Fibroblast of villous mesenchyme (primary cell): ENCODE data around the gene ZNF334. TPM values are rescaled to one million over a fixed set of nuclear protein-coding genes. Genes with fewer than 3 reads are reported as not detected.

ENCODE experiments used
- DNase-seq: peaks from one replicate; pipeline ENCODE4 v3.0.0-alpha.2; 2010; ENCODE audit warnings: low read depth
- H3K4me3 ChIP-seq: 2 replicates; pipeline ENCODE4 v1.5.1; 2011; ENCODE audit warnings: low read depth, mild to moderate bottlenecking, low read length
- total RNA-seq: library from RNA; depleted of rRNA; stranded (reverse); fragments of >200 nt; gene quantifications from 2 replicates; pipeline ENCODE4 v1.2.3, GENCODE V29; 2012
- TF ChIP-seq, protein P1 (sequence below): IDR thresholded peaks from 2 replicates; pipeline ENCODE4 v1.5.1; 2012; ENCODE audit warnings: low read depth, mild to moderate bottlenecking, low read length; ENCODE audit not compliant: insufficient read depth

ZNF334 gene
- total RNA-seq, 1 donor = 2.6 TPM

DNA sequence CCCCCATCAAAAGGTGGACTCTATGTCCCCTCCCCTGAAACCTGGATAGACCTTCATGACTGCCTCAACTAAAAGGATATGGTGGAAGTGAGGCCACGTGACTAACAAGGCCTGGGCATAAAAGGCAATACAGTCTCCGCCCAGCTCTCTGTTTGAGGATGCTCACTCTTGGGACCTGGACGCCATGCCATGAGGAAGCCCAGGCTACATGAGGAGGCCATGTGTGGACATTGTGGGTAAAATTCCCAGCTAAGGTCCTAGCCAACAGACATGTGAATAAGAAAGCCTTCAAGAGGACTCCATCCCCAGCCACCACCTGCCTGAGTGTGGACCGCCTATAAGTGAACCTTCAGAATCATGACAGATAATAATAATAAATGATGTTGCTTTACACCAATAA lies 7.2 kb upstream of the ZNF334 start:
- TF ChIP-seq, protein P1, sequence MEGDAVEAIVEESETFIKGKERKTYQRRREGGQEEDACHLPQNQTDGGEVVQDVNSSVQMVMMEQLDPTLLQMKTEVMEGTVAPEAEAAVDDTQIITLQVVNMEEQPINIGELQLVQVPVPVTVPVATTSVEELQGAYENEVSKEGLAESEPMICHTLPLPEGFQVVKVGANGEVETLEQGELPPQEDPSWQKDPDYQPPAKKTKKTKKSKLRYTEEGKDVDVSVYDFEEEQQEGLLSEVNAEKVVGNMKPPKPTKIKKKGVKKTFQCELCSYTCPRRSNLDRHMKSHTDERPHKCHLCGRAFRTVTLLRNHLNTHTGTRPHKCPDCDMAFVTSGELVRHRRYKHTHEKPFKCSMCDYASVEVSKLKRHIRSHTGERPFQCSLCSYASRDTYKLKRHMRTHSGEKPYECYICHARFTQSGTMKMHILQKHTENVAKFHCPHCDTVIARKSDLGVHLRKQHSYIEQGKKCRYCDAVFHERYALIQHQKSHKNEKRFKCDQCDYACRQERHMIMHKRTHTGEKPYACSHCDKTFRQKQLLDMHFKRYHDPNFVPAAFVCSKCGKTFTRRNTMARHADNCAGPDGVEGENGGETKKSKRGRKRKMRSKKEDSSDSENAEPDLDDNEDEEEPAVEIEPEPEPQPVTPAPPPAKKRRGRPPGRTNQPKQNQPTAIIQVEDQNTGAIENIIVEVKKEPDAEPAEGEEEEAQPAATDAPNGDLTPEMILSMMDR = no peak
- no peak overlapping the region for H3K4me3 ChIP-seq
- DNase-seq = no peak

GRCh38 chr20:46519471-46520068 lies 6.2 kb upstream of the ZNF334 start:
- DNase-seq = no peak
- no peak overlapping the region for H3K4me3 ChIP-seq
- TF ChIP-seq, protein P1 = no peak

DNA sequence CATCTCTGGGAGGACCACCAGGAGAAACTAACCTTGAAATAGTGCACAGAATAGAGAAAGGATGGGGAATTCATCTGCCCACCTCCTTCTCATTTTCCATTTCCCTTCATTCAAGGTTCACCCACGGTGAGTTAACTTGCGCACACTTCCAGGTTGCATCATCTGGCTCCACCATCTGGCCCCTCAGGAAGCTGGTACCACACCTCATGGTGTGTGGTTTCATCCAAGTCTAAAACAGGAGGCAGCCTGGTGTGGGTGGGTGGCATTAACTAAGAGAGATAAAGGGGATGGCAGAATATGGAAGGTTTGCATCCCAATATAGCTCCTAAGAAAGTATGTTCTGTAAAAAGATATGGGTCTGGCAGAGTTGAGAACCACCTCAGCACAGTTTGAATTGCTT lies 3.8 kb downstream of the ZNF334 start:
- H3K4me3 ChIP-seq = no peak overlapping the region
- TF ChIP-seq, protein P1 = no peak
- no peak for DNase-seq

GRCh38 chr20:46507760-46508407 lies 5.5 kb downstream of the ZNF334 start:
- no peak overlapping the region for H3K4me3 ChIP-seq
- DNase-seq = no peak
- TF ChIP-seq, protein P1 = no peak

GRCh38 chr20:46505506-46505905 lies 7.9 kb downstream of the ZNF334 start:
- H3K4me3 ChIP-seq = no peak overlapping the region
- TF ChIP-seq, protein P1 = no peak
- DNase-seq = no peak

DNA sequence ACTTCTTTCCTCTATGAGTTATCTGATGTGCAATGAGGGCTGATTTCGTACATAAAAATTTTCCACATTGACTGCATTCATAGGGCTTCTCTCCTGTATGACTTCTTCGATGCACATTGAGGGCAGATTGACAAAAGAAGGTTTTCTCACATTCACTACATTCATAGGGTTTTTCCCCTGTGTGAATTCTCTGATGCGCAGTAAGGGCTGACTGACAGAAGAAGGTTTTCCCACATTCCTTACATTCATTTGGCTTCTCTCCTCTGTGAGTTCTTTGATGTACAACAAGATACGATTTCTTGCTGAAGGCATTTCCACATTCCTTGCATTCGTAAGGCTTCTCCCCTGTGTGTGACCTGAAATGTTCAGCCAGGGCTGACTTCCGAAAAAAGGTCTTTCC lies 11.4 kb downstream of the ZNF334 start:
- no peak overlapping the region for H3K4me3 ChIP-seq
- TF ChIP-seq, protein P1 = no peak
- DNase-seq = no peak
